Keratinocyte (primary cell): ENCODE measurements around the gene OVAAL. TPM values are rescaled to one million over a fixed set of nuclear protein-coding genes. Genes with fewer than 3 reads are reported as not detected.

Experiments used
- DNase-seq: peaks from one replicate; pipeline ENCODE4 v3.0.0-alpha.2; 2011; ENCODE audit warnings: low read depth, missing footprints, low spot score
- FAIRE-seq: peaks from 2 replicates; lab custom pipeline; 2011; peaks lifted over from hg19 to GRCh38; lab: Jason Lieb, UNC
- H2AFZ ChIP-seq: 2 replicates; pipeline ENCODE4 v1.6.0; 2012; ENCODE audit warnings: low read length, control low read depth, inconsistent platforms; ENCODE audit not compliant: control insufficient read depth
- H3K27ac ChIP-seq: 2 replicates; pipeline ENCODE4 v1.5.1; 2011; ENCODE audit warnings: low read length; ENCODE audit not compliant: control insufficient read depth, insufficient read depth
- H3K27me3 ChIP-seq: 3 replicates; pipeline ENCODE4 v1.6.0; 2011; ENCODE audit warnings: low read length; ENCODE audit not compliant: control insufficient read depth, insufficient read depth; ENCODE audit errors: extremely low read depth
- H3K36me3 ChIP-seq, 2 experiments: 2 replicates in 1 of 2; 3 replicates in 1 of 2; pipeline ENCODE4 v1.5.1; 2011; ENCODE audit warnings: low read length in 2 of 2, mild to moderate bottlenecking in 1 of 2; ENCODE audit not compliant: control insufficient read depth in 2 of 2, insufficient read depth in 2 of 2; ENCODE audit errors: extremely low read depth in 1 of 2
- H3K4me1 ChIP-seq: 3 replicates; pipeline ENCODE4 v1.5.1; 2011; ENCODE audit warnings: low read length; ENCODE audit not compliant: control insufficient read depth, insufficient read depth; ENCODE audit errors: extremely low read depth
- H3K4me2 ChIP-seq: 3 replicates; pipeline ENCODE4 v1.6.0; 2011; ENCODE audit warnings: low read depth, low read length; ENCODE audit not compliant: control insufficient read depth, insufficient read depth; ENCODE audit errors: extremely low read depth
- H3K4me3 ChIP-seq, 3 experiments: fragments of 200-600 bp in 1 of 3; sonication (generic) in 1 of 3; 2 replicates in 2 of 3; 3 replicates in 1 of 3; pipeline ENCODE4 v1.5.1; 2011 to 2016; ENCODE audit warnings: low read length in 3 of 3, mild to moderate bottlenecking in 3 of 3, control low read depth in 2 of 3, inconsistent platforms in 1 of 3, low read depth in 1 of 3, mixed read lengths in 1 of 3, mixed run types in 1 of 3, moderate library complexity in 1 of 3; ENCODE audit not compliant: control insufficient read depth in 2 of 3, insufficient read depth in 2 of 3; ENCODE audit errors: extremely low read depth in 1 of 3
- H3K79me2 ChIP-seq: 2 replicates; pipeline ENCODE4 v1.6.0; 2012; ENCODE audit warnings: low read length; ENCODE audit not compliant: control insufficient read depth, insufficient read depth
- H3K9ac ChIP-seq: 3 replicates; pipeline ENCODE4 v1.6.0; 2011; ENCODE audit warnings: low read length; ENCODE audit not compliant: control insufficient read depth, insufficient read depth; ENCODE audit errors: extremely low read depth
- H3K9me1 ChIP-seq: 3 replicates; pipeline ENCODE4 v1.6.0; 2011; ENCODE audit warnings: low read length; ENCODE audit not compliant: control insufficient read depth, insufficient read depth; ENCODE audit errors: extremely low read depth
- H3K9me3 ChIP-seq: 2 replicates; pipeline ENCODE4 v1.5.1; 2012; ENCODE audit warnings: low read depth, low read length; ENCODE audit not compliant: control insufficient read depth
- H4K20me1 ChIP-seq: 3 replicates; pipeline ENCODE4 v1.6.0; 2011; ENCODE audit warnings: low read length; ENCODE audit not compliant: control insufficient read depth, insufficient read depth; ENCODE audit errors: extremely low read depth
- EZH2 ChIP-seq: IDR thresholded peaks from one replicate; pipeline ENCODE4 v1.6.1; 2012; ENCODE audit warnings: inconsistent platforms, mild to moderate bottlenecking, low read length, moderate library complexity
- dilution Hi-C: fragments of 300-500 bp; cut with MboI; formaldehyde crosslinking; loops from one replicate; pipeline ENCODE4 v1.7.0; 2020; ENCODE audit warnings: low sequenced_read_pairs; ENCODE audit not compliant: extremely low pct_ligation_motif_present
- polyA plus RNA-seq, 5 experiments: library from polyadenylated mRNA; depleted of rRNA in 3 of 5; stranded (reverse) in 3 of 5; stranded (forward) in 1 of 5; unstranded in 1 of 5; fragments of >200 nt; gene quantifications; 1 replicate in 1 of 5; 2 replicates in 3 of 5; 3 replicates in 1 of 5; pipeline versions ENCODE4 v1.2.1 to v1.2.3, GENCODE V29; 2011 to 2012; ENCODE audit warnings: missing spikeins in 2 of 5, low read depth in 1 of 5, low replicate concordance in 1 of 5
- TF ChIP-seq, protein P1 (sequence below), 3 experiments: IDR thresholded peaks in 1 of 3; conservative IDR thresholded peaks in 1 of 3; optimal IDR thresholded peaks in 1 of 3; 2 replicates in 2 of 3; 3 replicates in 1 of 3; pipeline versions ENCODE3 to v1.5.1; 2011; ENCODE audit warnings: low read length in 3 of 3, mild to moderate bottlenecking in 3 of 3, moderate library complexity in 2 of 3, control low read depth in 1 of 3, inconsistent platforms in 1 of 3; ENCODE audit not compliant: insufficient read depth in 2 of 3; ENCODE audit errors: extremely low read depth in 1 of 3

OVAAL gene
- polyA plus RNA-seq, 1 donor (not counting 4 experiments of a cell fraction or from before 2014, with no cell fraction given), result not detected

DNA sequence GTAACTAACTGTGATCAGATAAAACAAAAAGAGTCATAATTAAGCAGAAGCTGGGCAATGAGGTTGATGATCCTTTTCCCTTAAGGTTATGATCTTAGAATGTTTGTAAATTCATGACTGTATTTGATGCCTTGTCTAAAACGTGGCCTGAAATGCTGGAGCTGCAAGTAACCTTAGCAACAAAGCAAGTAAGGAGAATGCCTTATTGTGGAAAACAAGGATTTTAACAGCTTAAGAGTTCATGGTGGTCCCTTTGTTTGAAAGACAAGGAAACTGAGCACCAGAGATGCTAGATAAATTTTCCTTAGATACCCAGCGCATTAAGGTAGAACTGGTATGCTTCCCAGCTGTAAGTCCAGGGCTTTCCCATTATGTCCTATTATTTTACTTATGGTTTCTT lies 47.4 kb downstream of the OVAAL start:
- DNase-seq (no peak), FAIRE-seq (no peak)
- Histone ChIP-seq H3K4me1 (peaks cover 15% of the 10 kb centered on the region), H3K9me3 (no peaks in the 10 kb centered on the region), H3K9me1 (peaks cover 3% of the 10 kb centered on the region), H2AFZ (no peak overlapping the region), H3K36me3 (no peaks in the 10 kb centered on the region), H3K79me2 (no peaks in the 10 kb centered on the region), H3K4me2 (no peak overlapping the region), H3K27ac (no peak overlapping the region), H3K9ac (no peak overlapping the region), H4K20me1 (no peaks in the 10 kb centered on the region), H3K27me3 (no peaks in the 10 kb centered on the region), H3K4me3 (no peak overlapping the region)
- dilution Hi-C loops, result no loop called here
- TF ChIP-seq EZH2, result no peak
- TF ChIP-seq, protein P1, sequence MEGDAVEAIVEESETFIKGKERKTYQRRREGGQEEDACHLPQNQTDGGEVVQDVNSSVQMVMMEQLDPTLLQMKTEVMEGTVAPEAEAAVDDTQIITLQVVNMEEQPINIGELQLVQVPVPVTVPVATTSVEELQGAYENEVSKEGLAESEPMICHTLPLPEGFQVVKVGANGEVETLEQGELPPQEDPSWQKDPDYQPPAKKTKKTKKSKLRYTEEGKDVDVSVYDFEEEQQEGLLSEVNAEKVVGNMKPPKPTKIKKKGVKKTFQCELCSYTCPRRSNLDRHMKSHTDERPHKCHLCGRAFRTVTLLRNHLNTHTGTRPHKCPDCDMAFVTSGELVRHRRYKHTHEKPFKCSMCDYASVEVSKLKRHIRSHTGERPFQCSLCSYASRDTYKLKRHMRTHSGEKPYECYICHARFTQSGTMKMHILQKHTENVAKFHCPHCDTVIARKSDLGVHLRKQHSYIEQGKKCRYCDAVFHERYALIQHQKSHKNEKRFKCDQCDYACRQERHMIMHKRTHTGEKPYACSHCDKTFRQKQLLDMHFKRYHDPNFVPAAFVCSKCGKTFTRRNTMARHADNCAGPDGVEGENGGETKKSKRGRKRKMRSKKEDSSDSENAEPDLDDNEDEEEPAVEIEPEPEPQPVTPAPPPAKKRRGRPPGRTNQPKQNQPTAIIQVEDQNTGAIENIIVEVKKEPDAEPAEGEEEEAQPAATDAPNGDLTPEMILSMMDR (optimal IDR thresholded peaks at IDR 0.05 in 1 of 3, IDR thresholded peaks at IDR 0.05 in 1 of 3, conservative IDR thresholded peaks at IDR 0.05 in 1 of 3; ENCODE audit: extremely low read depth in 1 of 3, insufficient read depth in 2 of 3, low read length in 3 of 3), result no peak

DNA sequence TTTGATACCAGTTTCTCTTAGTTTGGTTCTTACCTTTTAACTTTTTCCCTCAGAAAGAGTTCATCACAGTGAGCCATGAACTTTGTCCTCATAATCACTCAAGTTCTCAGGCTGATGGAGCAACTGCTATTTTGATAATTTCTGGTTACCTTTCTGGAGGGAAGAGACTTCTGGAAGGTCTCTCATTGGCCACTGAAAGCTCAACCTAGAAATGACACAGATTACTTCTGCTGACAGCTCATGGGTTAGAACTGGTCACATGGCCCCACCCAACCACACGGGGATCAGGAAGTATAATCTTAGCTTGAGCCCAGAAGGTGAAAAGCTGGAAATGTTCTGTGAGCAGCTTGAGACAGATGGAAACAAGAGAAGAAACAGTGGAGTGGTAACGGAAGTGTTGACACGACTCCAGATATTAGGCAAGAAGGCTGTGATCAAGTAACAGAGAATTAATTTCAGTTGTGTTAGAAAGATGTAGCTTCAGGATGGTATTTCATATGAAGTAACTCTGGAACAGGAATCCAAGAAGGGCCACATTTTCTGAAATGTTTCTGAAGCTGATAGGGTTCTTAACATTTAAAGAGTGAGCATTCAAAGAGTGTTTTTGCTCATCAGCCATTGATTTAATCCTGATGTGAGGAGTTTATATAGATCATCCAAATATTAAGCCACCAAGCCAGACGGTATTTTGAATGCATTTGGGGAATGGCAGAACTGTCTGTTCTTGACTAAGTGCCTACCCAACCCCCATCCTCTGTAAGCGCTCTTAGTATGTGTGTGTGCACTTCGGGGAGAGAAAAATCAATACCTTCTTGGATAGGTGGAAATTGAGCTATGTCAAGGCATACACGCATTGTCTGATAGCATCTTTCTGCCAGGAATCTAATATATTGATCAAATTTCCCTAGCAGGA lies 51.1 kb downstream of the OVAAL start:
- Histone ChIP-seq H3K9me3 (no peaks in the 10 kb centered on the region), H3K4me1 (peaks cover 31% of the 10 kb centered on the region), H3K36me3 (no peaks in the 10 kb centered on the region), H2AFZ (peak overlapping the region; percentile 86), H3K4me3 (no peak overlapping the region), H3K4me2 (no peak overlapping the region), H3K79me2 (no peaks in the 10 kb centered on the region), H4K20me1 (no peaks in the 10 kb centered on the region), H3K9me1 (peaks cover 3% of the 10 kb centered on the region), H3K27ac (no peak overlapping the region), H3K9ac (no peak overlapping the region), H3K27me3 (no peaks in the 10 kb centered on the region)
- FAIRE-seq (peak; percentile 80), DNase-seq (no peak)
- no peak for TF ChIP-seq EZH2
- TF ChIP-seq, protein P1 (optimal IDR thresholded peaks at IDR 0.05 in 1 of 3, IDR thresholded peaks at IDR 0.05 in 1 of 3, conservative IDR thresholded peaks at IDR 0.05 in 1 of 3; ENCODE audit: extremely low read depth in 1 of 3, insufficient read depth in 2 of 3, low read length in 3 of 3), result no peak
- dilution Hi-C loops, result no loop called here
